CD4-positive, alpha-beta T cell treated with Interferon gamma for 1 hour (primary cell): ENCODE results near the gene C21orf58.
"Not testable (repeated sequence)": the region's sequence is repeated elsewhere in the genome, so short reads cannot be mapped to it uniquely, and the experiment has no call there.

ENCODE experiments used
- DNase-seq: peaks from one replicate; pipeline ENCODE4 v3.0.0-alpha.2; 2020

C21orf58 gene

DNA sequence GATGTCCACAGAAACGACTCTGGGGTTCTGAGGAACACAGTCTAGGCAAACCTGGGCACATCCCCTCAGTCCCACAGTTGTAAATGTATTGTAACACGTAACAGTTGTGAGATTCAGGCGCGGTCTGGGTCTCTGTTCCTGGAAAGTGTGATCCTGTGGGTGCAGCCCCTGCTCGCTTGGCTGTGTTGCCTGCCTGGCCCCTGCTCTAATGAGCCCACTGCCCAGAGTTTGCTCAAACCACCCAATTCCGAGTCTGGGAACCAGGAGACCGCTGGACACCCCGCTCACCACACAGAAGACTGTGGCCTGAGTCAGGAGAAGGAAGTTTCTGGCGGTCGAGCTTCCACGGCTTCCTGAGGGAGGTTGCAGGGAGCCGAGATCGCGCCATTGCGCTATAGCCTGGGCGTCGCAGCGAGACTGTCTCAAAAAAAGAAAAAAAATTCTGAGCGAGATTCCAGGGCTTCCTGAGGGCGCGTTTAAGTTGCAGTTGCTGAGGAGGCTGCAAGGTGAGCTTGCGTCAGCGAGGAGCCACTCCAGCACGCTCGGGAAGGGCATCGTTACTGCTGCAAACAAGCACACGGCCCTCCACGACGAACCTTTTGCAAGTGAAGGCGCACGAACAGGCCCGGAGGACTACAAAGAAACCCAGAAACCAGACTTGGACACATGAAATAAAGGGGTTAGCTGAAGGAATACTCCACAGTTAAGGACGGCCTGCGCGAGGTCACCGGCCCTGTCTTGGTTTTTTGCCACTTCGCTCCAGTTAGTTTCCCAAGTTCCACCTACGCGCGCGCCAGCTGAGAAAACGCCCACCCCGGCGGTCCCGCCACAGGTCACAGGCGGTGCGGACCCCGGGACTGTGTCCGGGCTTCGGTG is 1.1 kb downstream of the C21orf58 start:
- DNase-seq: no peak

DNA sequence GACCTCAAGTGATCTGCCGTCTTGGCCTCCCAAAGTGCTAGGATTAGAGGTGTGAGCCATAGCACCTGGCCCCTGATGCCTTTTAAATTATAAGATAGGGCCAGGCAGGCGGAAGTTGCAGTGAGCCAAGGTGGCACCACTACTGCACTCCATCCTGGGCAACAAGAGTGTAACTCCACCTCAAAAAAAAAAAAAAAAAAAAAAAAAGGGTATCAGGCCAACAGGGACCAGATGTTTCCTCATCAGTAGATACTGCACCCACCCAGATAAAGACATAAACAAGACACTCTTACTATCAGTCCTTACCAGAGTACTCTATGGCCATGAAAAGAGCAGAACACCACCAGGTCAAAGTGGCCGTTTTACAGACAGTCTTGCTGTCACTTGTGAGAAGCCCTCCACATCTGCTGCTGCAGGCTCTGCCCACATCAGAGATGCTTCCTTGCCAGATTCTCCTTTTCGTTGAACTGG is 3.3 kb downstream of the C21orf58 start:
- DNase-seq: no peak

DNA sequence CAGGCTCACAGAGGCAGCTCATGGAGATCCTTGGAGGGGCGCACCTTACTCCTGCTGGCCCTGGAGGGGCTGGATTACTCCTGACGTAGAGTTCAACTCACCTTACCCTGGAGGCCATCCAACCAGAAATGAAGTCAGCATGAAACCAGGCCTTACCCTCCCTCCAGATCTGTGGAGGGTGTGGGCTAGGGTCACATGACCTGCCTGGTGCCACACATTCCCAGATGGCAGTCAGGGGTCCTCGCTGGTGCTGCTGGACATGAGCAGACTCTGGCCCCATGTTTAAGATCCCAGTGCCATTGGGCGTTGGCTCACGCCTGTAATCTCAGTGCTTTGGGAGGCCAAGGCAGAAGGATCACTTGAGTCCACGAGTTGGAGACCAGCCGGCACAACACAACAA is 4.5 kb downstream of the C21orf58 start:
- no peak for DNase-seq

DNA sequence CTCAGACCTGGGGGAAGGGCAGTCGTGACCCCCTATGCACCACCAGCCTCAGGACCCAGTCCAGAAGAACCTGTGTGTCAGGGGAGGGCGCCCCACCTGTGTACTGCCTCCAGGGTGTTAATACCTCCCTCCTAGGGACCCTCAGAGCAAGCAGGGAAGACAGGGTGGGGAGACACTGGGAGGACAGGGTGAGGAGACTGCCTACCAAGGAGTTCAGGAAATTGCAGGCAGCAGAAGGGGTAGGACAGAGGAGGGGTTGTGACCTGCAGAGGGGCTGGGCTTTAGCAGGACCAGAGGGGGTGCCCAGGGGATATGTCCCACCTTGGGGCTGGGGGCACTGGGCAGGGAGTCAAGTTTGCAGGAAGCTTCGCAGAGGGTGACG is 5.2 kb downstream of the C21orf58 start:
- no peak for DNase-seq

DNA sequence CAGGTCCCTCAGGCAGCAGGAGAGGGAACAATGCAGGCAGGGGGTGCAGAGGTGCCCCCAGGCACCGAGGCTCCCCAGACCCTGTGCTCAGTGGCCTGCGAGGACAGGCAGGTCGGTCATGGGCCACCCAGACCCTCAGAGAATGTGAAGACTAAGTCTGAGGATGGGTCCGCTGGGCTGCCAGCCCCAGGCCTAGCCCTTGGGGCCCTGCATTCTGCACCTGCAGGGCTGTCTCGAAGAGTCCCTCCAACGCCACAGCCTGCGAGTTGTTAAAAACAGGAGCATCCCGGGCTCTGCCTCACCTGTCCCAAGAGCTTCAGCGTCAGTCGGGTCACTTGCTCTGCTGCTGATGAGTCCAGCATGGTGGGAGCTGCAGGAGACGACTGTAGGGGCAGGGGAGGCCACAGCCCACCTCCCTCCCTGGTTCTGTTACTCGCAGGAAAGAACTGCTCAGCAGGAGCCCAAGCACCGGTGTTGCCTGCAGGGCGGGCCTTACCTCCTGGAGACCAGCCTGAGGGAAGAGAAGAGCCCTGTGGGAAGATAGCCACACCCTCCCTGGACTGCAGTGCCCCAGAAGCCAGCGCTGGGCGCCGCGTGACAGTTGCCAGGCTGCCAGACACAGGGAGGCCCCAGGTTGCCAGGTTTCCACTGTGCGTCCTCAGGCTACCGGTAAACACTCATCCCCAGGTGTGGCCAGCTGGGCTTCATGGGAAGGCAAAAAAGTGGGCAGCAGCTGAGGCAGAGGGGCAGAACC is 5.8 kb downstream of the C21orf58 start:
- DNase-seq: no peak

DNA sequence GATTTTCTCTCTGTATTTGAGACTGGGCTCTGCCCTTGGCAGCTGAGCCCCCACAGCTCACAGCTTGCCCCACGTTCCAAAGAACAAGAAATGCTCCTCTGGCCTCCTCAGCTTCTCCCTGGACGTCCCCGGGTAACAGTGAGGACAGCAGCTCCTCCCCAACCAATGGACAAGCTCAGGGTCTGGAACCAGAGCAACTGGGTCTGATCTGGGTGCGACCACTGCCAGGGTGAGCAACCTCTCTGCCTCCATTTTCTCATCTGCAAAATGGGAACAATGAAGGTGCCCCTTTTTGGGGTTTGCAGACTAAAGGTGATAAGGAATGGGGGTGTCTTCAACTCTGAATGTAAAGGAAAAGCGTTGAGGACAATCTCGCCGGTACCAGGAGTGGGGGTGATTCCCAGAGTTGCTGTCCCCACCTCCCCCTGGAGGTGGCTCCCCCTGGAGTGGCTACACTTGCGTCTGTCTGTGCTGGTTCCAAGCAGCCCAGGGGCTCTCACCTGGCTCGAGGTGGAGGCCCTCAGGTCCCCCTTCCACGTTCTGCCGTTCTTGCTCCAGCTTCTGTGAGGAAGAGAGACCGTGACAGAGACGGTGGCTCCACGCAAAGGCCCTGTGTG is 6.9 kb downstream of the C21orf58 start:
- DNase-seq: no peak

DNA sequence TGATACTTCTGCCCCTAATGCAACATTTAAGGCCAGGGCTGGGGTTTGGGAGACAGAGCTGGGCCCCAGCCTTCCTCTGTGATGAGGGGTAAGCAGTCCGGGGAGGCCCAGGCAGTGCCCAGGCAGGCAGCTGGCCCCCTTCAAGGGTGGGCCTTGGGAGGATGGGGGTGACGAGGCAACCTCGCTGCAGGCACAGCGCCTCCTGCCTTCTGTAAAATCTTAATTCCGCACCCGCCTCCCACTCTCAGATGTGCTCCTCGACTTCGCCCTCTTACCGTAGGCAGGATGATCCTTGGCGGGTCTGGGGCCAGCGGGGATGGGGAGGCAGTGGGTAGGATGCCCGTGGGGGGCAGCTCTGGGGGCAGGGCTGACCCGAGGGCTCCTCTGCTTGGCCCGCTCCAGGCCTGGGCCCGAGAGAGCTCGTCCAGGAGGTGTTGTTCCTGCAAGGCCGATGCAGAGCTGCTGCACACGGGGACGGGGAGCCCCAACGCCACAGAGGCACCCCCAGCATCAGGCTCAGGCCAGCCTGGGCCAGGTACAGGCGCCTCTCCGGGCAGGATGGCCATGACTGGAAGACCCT is 9.1 kb downstream of the C21orf58 start:
- no peak for DNase-seq

DNA sequence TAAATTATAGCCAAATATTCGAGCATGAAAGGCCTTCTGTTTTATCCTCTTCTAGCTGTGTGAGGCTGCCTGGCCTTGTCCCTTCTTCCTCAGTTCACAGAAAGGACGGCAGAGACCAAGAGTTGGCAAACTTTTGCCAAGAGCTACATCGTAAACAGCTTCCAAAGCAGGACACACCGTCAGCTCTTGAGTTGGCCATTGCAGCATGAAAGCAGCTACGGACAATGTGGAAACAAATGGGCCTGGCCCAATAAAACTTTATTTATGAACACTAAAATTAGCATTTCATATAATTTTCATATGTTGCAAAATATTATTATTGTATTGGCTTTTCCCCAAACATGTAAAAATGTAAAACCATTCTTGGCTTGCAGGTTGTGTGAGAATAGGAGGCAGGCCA is 10.7 kb downstream of the C21orf58 start:
- no peak for DNase-seq

DNA sequence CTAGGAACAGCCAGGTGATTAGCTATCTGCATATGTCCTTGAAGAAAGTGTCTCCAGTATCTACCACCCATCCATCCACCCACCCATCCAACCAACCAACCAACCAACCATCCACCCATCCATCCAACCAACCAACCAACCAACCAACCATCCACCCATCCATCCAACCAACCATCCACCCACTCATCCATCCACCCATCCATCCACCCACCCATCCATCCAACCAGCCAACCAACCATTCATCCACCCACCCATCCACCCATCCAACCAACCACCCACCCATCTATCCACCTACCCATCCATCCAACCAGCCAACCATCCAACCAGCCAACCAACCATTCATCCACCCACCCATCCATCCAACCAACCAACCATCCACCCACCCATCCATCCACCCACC is 12.1 kb downstream of the C21orf58 start:
- DNase-seq: no peak

DNA sequence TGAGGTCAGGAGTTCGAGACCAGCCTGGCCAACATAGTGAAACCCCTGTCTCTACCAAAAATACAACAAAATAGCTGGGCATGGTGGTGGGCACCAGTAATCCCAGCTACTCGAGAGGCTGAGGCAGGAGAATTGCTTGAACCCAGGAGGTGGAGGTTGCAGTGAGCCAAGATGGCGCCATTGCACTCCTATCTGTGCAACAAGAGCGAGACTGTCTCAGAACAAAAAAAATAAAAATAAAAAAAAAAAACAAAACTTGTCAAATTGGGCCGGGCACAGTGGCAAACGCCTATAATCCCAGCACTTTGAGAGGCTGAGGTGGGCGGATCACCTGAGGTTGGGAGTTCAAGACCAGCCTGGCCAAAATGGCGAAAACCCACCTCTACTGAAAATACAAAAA is 13.4 kb downstream of the C21orf58 start:
- not testable (repeated sequence) for DNase-seq

DNA sequence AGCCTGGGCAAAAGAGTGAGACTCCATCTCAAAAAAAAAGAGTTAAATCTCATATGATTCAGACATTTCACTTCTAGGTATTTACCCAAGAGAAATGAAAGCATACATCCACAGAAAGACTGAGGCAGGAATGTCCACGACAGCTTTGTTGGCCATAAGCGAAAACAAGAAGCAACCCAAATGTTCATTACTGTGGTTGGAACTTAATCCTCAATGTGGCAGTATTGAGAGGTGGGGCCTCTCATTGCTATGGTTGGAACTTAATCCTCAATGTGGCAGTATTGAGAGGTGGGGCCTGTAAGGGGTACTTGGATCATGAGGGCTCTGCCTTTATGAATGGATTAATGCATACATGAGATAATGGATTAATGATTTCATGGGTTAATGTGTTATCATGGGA is 15.2 kb downstream of the C21orf58 start:
- no peak for DNase-seq

DNA sequence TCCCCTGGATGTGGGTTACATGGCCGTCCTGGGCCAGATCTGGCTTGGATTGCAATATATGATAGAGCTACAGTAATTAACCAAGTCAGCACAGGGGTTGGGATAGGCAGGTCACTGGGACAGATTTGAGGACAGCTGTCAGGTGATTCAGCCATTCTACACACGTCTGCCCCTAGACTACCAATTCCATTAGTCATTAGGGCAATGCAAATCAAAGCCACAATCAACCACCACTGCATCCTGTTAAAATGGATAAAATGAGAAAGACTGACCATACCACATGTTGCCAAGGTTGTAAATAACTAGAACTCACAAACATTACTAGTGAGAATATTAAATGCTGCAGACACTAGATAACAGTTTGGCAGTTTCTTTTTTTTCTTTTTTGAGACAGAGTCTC is 16.0 kb downstream of the C21orf58 start:
- no peak for DNase-seq

DNA sequence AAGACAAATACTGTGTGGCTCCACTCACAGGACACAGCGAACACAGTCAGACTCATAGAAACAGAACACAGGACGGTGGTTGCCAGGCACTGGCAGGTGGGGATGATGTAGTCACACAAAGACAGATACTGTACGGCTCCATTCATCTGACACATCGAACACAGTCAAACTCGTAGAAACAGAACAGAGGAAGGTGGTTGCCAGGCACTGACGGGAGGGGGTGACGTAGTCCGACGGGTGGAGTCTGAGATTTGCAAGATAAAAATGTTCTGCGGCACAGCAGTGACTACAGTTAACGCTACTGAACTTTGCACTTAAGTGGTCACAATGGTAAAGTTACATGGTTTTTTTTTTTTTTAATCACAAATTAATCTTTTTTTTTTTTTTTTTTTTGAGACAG is 18.7 kb downstream of the C21orf58 start:
- DNase-seq: peak; percentile 18

DNA sequence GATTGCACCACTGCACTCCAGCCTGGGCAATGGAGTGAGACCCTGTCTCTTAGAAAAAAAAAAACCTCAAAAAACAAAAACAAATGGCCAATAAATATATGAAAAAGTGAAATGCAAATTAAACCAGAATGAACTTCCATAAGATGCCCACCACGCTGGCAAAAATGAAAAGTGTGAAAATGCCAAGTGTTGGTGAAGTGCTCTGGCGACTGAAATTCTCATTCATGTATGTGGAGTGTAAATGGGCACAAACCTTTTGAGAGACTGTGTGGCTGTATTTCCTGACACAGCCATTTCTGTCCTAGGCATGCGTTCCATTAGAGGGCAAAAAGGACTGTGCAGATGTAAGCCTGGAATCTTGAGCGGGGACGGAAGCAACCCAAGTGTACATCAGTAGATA is 19.2 kb downstream of the C21orf58 start:
- no peak for DNase-seq

DNA sequence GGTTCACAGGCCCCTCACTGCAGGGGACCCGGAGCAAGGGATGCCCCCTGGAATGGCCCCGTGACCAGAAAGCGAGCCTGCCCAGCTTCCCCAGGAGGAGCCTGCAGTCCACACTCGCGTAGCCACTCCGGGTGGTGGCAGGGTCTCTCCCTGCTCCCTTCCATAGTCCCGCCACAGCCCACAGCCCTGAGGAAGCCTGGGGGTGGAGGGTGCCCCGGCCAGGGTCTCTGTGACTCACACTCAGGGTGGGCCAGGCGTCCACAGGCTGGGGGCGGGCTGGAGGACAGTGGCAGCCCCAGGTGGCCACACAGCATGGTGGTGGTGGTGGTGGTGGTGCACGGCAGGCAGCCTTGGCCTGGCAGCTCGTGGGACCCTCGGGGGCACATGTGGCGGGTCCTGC is 21.9 kb downstream of the C21orf58 start:
- DNase-seq: no peak

DNA sequence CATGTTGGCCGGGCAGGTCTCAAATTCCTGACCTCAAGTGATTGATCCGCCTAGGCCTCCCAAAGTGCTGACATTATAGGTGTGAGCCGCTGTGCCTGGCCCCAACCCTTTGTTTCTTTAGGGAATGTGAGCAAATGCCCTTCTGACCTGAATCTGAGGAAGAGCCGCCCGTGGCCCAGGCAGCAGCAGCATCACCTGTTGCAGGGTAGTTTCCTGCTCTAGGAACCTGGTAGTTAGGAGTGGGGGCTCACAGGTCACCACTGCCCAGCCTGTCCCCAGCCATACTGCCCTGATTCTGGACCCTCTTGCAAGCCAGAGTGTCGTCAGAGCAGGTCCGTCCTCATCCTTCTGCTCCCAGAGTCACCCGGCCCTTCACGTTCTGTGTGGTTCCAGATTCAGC is 24.5 kb downstream of the C21orf58 start:
- DNase-seq: no peak

DNA sequence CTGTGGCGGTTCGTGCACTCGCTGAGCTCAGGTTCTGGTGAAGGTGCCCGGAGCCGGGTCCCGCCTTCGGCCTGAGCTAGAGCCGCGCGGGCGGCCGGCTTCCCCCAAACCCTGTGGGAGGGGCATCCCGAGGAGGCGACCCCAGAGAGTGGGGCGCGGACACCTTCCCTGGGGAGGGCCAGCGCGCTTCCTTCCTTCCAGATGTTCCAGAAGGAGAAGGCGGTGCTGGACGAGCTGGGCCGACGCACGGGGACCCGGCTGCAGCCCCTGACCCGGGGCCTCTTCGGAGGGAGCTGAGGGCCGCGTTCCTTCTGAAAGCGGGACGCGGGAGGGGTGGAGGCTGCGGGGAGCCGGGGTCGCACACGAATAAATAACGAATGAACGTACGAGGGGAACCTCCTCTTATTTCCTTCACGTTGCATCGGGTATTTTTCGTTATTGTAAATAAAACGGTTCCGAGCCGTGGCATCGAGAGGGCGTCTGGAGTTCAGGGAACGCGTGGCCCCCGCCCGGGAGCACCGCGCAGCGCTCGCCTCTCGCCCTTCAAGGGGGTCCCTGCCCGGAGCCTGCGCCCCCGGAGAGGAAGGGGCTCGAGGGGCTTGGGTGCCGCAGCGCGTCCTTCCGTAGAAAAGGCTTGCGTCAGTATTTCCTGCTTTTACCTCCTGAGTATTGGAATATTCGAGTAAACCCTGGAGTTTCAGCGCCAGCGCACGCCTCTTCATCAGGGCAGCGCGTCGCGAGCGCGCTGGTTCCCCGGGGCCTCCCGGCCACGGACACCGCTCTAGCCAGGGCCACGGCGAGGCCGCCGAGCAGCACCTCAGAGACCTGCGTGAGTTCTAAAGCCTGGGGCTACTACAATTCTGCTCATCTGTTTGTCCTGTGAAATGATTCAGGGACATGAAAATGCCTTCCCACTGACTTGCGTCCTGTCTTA is 26.1 kb downstream of the C21orf58 start:
- no peak for DNase-seq

DNA sequence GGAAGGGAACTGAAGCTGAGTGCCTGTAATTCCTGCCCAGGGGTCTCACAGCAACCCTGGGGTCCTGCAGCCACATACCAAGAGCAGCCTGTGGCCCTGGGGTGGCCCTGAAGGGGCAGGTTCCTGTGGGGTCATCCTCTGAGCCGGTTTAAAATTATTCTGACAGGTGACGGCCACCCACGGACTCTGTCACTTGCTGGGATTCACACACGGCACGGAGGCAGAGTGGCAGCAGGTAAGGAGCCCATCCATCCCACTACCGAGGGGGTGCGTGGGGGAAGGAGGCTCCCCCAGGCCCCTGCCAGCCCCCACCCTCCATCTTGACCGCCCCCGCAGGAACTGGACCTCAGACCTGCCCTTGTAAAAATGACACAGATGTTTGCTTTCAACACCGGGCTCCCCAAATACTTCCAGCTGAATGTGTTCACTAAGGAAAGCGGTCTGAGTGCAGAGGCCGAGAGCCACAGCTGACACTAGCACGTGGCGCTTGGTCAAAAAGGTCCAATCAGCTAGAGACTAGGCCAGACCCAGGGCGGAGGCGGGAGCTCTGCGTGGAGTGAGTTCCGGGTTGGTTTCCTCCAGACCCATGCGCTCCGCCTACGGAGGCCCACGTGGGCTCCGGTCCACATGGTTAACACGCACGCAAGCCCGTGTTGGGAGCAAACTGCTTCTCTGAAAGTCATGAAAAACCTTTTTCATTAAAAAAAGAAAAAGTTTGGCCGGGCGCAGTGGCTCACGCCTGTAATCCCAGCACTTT is 27.5 kb downstream of the C21orf58 start:
- peak; percentile 64 for DNase-seq

DNA sequence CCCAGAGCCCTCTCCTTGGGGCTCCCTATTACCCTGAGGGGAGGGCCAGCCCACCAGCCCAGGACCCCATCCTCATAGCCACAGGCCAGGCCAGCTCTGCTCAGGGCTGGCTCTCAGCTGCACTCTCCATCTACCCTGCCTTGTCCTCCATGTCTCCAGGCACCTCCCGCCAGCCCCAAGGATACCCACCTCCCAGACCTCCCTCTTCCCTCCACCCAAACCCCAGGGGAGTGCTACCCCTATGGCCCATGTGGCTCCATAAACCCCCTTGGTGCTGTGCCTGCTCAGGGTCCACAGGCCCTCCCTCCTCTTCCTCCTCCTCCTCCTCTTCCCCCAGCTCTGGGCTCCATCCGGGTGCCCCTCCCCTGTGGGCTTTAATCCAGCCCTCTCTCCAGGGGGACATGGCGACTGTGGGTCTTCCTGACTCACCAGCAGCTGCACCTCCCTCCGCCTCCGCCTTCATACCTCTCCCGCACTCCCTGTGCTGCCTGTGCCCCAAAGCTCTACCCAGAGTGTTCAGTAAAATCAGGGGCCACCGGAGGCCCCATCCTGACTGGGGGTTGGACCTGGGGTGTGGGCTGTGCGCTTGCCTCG is 28.4 kb downstream of the C21orf58 start:
- DNase-seq: no peak

DNA sequence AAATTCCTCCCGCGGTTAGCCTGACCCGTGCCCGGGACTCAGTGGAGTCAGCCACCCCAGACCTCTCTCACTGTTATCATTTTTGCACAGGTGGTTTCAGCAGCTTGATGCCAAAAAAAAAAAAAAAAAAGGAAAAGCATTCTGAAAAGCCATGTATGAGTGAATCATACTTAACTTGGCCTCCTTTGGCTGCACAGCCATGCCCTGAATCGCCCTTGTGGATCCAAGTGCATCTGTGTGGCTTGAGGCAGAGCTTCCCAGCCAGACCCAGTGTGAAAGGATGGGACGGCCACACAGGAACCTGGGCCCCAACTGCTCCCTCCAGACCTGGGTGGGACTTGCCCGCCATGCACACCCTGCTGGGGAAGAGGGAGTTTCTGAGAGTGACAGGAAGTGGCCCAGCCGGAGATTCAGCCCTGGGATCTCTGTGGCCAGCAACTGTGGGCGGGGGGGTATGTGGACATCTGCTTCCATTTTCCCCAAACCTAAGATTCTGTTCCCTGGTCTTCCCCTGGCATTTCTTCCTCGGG is 29.0 kb downstream of the C21orf58 start:
- DNase-seq: no peak

DNA sequence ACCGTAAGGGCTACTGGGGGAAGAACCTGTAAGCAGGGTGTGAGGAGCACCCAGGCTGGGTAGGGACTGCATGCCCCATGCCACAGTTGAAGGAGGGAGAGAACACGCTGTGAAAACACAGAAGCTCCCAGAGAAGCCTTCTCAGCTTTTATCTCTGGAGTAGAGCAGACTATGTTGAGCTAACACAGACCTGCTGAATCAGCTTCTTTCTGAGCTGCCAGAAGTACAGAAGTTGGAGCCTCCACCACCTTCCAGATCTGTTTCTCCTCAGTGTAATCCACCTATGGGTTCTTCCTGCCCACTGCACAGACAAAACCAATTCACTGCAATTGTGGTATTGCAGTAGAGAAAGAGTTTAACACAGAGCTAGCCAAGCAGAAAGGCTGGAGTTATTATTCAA is 32.1 kb downstream of the C21orf58 start:
- no peak for DNase-seq
